Trophoblast cell (in vitro differentiated cells and primary cell): ENCODE measurements around the gene TACC2.
A peak's percentile ranks its signal among the peaks of the same experiment; 100 is the strongest.

Source experiments
- DNase-seq, 2 donors: peaks; one replicate each; pipeline ENCODE4 v3.0.0-alpha.2; 2016
- H2AFZ ChIP-seq: 2 replicates; pipeline ENCODE4 v1.6.1; 2013; ENCODE audit warnings: low read length, moderate library complexity, mild to moderate bottlenecking; ENCODE audit not compliant: insufficient read depth, poor library complexity
- H2AK5ac ChIP-seq: 2 replicates; pipeline ENCODE4 v1.6.1; 2013; ENCODE audit warnings: mild to moderate bottlenecking, low read length
- H2BK120ac ChIP-seq: 2 replicates; pipeline ENCODE4 v1.6.1; 2013; ENCODE audit warnings: low read length, mild to moderate bottlenecking, moderate library complexity; ENCODE audit not compliant: insufficient read depth, poor library complexity
- H2BK12ac ChIP-seq: 2 replicates; pipeline ENCODE4 v1.6.1; 2013; ENCODE audit warnings: mild to moderate bottlenecking, low read length, moderate library complexity
- H2BK5ac ChIP-seq: 2 replicates; pipeline ENCODE4 v1.6.1; 2013; ENCODE audit warnings: low read length, low read depth, moderate library complexity, mild to moderate bottlenecking; ENCODE audit not compliant: poor library complexity
- H3K14ac ChIP-seq: 2 replicates; pipeline ENCODE4 v1.6.1; 2013; ENCODE audit warnings: mild to moderate bottlenecking, low read length
- H3K18ac ChIP-seq: 2 replicates; pipeline ENCODE4 v1.6.1; 2013; ENCODE audit warnings: mild to moderate bottlenecking, low read length
- H3K23ac ChIP-seq: 2 replicates; pipeline ENCODE4 v1.6.1; 2013; ENCODE audit warnings: low read length
- H3K27ac ChIP-seq: 2 replicates; pipeline ENCODE4 v1.5.1; 2013; ENCODE audit warnings: low read depth, mild to moderate bottlenecking, inconsistent platforms, low read length, moderate library complexity
- H3K27me3 ChIP-seq: 2 replicates; pipeline ENCODE4 v1.6.1; 2013; ENCODE audit warnings: inconsistent platforms, mild to moderate bottlenecking, low read length, moderate library complexity; ENCODE audit not compliant: insufficient read depth
- H3K36me3 ChIP-seq, 2 experiments: 1 replicate in 1 of 2; 2 replicates in 1 of 2; pipeline ENCODE4 v1.6.1; 2013; ENCODE audit warnings: low read length in 2 of 2, mild to moderate bottlenecking in 2 of 2, moderate library complexity in 1 of 2; ENCODE audit not compliant: insufficient read depth in 2 of 2, control insufficient read depth in 1 of 2
- H3K4ac ChIP-seq: 2 replicates; pipeline ENCODE4 v1.6.1; 2013; ENCODE audit warnings: low read depth, mild to moderate bottlenecking, low read length, moderate library complexity
- H3K4me1 ChIP-seq, 2 experiments: 1 replicate in 1 of 2; 2 replicates in 1 of 2; pipeline ENCODE4 v1.6.1; 2013; ENCODE audit warnings: low read length in 2 of 2, mild to moderate bottlenecking in 2 of 2, moderate library complexity in 1 of 2; ENCODE audit not compliant: insufficient read depth in 2 of 2, control insufficient read depth in 1 of 2
- H3K4me2 ChIP-seq: 2 replicates; pipeline ENCODE4 v1.6.1; 2013; ENCODE audit warnings: inconsistent platforms, mild to moderate bottlenecking, low read length, moderate library complexity
- H3K4me3 ChIP-seq: 2 replicates; pipeline ENCODE4 v1.5.1; 2013; ENCODE audit warnings: mild to moderate bottlenecking, low read depth, low read length, inconsistent platforms
- H3K79me1 ChIP-seq: one replicate; pipeline ENCODE4 v1.6.1; 2013; ENCODE audit warnings: low read length
- H3K79me2 ChIP-seq: 2 replicates; pipeline ENCODE4 v1.6.1; 2013; ENCODE audit warnings: low read length, mild to moderate bottlenecking; ENCODE audit not compliant: control insufficient read depth, insufficient read depth, poor library complexity
- H3K9ac ChIP-seq: 2 replicates; pipeline ENCODE4 v1.6.1; 2013; ENCODE audit warnings: mild to moderate bottlenecking, low read length
- H3K9me3 ChIP-seq: 2 replicates; pipeline ENCODE4 v1.6.1; 2013; ENCODE audit warnings: low read depth, mild to moderate bottlenecking, control low read depth, inconsistent platforms, low read length; ENCODE audit not compliant: insufficient read depth
- H4K12ac ChIP-seq: 2 replicates; pipeline ENCODE4 v1.6.1; 2013; ENCODE audit warnings: low read depth, mild to moderate bottlenecking, low read length, moderate library complexity
- H4K8ac ChIP-seq: 2 replicates; pipeline ENCODE4 v1.6.1; 2013; ENCODE audit warnings: low read depth, mild to moderate bottlenecking, low read length, moderate library complexity
- H4K91ac ChIP-seq: one replicate; pipeline ENCODE4 v1.6.1; 2013; ENCODE audit warnings: low read depth, mild to moderate bottlenecking, low read length, moderate library complexity
- WGBS: extraction: QIAGEN DNeasy Blood & Tissue Kit; methylation state at CpG from one replicate; pipeline ENCODE4 v1.1.7; 2013; ENCODE audit warnings: missing lambda C conversion rate; ENCODE audit not compliant: insufficient read length, insufficient coverage; ENCODE audit errors: extremely low coverage; 5-methylcytosine and 5-hydroxymethylcytosine counted together

Gene TACC2

DNA sequence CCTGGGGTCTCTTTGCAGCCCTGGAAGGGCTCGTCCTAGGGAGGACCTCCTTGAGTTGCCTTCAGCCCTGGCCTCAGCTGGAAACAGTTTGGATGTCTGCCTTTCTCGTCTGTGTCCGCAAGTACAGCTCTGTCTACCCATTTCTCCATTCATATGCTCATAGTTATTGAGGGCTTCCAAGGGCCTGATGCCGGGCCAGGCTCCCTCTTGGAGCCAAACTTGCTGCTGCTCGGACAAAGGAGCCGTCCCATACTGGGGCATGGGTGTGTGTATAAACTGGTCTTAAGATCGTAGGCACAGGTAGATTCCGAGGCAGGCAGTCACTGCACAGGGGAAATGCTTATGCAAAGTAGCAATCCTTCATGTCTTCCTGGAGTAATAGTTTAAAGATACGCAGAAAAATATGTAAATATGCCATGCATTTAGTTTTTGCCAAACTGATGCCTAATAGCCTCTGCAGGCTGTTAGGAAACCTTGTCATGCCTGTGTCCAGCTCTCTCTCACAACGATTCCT, 165.1 kb downstream of the TACC2 start:
- Histone ChIP-seq H2BK12ac (no peak overlapping the region), H4K91ac (no peak overlapping the region), H3K4me3 (no peak overlapping the region), H3K23ac (no peak overlapping the region), H4K8ac (no peak overlapping the region), H3K4me2 (no peak overlapping the region), H3K27ac (no peak overlapping the region), H3K9ac (no peak overlapping the region), H2BK120ac (no peak overlapping the region), H4K12ac (no peak overlapping the region), H3K27me3 (no peaks in the 10 kb centered on the region), H3K14ac (no peak overlapping the region), H3K9me3 (peaks cover 2% of the 10 kb centered on the region), H3K79me1 (no peaks in the 10 kb centered on the region), H3K4me1 (no peaks in the 10 kb centered on the region), H3K79me2 (no peaks in the 10 kb centered on the region), H2BK5ac (no peak overlapping the region), H3K18ac (no peak overlapping the region), H3K4ac (no peak overlapping the region), H2AK5ac (no peak overlapping the region), H2AFZ (no peak overlapping the region), H3K36me3 (no peaks in the 10 kb centered on the region)
- DNase-seq: peak in 1 of 2 donors; percentile 28
- WGBS: no CpG with 5 or more reads among the region's 10 CpGs

DNA sequence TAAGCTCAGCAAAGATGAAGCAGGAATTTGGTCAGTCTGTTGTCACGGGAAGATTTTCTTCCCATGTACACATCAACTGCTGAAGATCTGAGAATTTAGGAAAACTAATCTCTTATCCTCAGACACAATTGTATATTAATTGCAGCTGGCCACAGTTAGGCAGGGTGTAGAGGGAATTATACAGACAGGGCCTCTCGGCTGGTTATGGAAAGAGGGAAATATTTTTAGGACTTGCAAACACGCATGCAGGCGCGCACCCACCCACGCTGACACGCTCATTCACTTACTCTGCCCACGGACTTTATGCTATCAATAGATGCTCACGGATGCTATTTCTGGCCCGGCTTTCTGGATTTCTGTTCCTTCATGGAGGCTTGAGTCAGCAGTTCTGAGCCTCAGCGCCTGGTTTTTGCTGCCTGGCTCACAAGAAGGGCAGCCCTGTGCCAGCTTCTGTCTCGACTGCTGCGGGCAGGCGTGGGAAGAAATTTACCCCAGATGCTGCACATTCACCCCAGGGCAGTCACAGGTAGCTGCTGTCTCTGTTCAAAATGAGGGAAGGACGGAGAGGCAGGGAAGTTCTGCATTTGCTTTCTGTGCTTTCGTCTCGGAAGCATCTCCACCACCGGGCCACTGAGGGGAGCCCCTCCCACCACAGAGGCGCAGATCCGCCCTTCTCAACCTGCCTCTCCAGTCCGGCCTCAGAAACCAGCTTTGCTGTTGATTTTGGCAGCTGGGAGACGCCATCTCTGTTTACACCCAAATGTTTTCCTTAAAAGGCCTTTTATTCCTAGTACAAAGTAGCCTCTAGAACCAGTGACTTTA, 165.8 kb downstream of the TACC2 start:
- H3K4ac ChIP-seq: no peak overlapping the region
- H4K91ac ChIP-seq: no peak overlapping the region
- no peak for DNase-seq
- no peaks in the 10 kb centered on the region for H3K79me2 ChIP-seq
- H3K36me3 ChIP-seq: no peaks in the 10 kb centered on the region
- H3K4me3 ChIP-seq: no peak overlapping the region
- H2AFZ ChIP-seq: no peak overlapping the region
- H4K12ac ChIP-seq: no peak overlapping the region
- H3K27ac ChIP-seq: no peak overlapping the region
- H3K18ac ChIP-seq: no peak overlapping the region
- no peaks in the 10 kb centered on the region for H3K4me1 ChIP-seq
- no CpG with 5 or more reads among the region's 22 CpGs for WGBS
- H2AK5ac ChIP-seq: no peak overlapping the region
- H2BK5ac ChIP-seq: no peak overlapping the region
- no peak overlapping the region for H3K9ac ChIP-seq
- no peaks in the 10 kb centered on the region for H3K79me1 ChIP-seq
- no peak overlapping the region for H3K14ac ChIP-seq
- no peak overlapping the region for H2BK120ac ChIP-seq
- no peak overlapping the region for H3K4me2 ChIP-seq
- H3K23ac ChIP-seq: no peak overlapping the region
- H2BK12ac ChIP-seq: no peak overlapping the region
- peaks cover 2% of the 10 kb centered on the region for H3K9me3 ChIP-seq
- H4K8ac ChIP-seq: no peak overlapping the region
- H3K27me3 ChIP-seq: no peaks in the 10 kb centered on the region

DNA sequence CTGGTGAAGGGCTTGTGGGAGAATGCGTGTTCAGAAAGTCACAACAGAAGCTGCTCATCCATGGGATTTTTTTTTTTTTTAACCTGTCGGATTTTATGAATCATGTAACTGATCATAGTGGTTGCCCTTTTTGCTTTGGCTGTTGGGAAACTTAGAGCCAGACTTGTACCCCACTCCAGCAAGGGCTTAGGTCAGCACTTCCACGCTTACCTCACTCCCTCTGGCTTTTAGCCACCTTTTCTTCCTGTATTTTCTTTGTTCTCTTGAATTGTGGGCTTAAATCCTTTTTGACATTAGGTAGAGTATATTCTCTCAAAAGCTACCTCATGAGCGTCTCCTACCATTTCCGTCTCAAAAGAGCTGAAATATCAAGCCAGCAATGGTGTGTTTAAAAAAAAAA, 168.5 kb downstream of the TACC2 start:
- Histone ChIP-seq H4K91ac (no peak overlapping the region), H3K27ac (no peak overlapping the region), H4K8ac (no peak overlapping the region), H3K23ac (no peak overlapping the region), H2BK5ac (no peak overlapping the region), H3K79me2 (no peaks in the 10 kb centered on the region), H3K9ac (no peak overlapping the region), H3K79me1 (no peaks in the 10 kb centered on the region), H2BK120ac (no peak overlapping the region), H2AFZ (no peak overlapping the region), H2BK12ac (no peak overlapping the region), H3K36me3 (no peaks in the 10 kb centered on the region), H3K4me1 (no peaks in the 10 kb centered on the region), H3K27me3 (no peaks in the 10 kb centered on the region), H3K9me3 (peaks cover under 1% of the 10 kb centered on the region), H3K18ac (no peak overlapping the region), H3K4me3 (no peak overlapping the region), H4K12ac (no peak overlapping the region), H3K4ac (no peak overlapping the region), H3K4me2 (no peak overlapping the region), H3K14ac (no peak overlapping the region), H2AK5ac (no peak overlapping the region)
- no CpG with 5 or more reads among the region's 5 CpGs for WGBS
- DNase-seq: no peak

DNA sequence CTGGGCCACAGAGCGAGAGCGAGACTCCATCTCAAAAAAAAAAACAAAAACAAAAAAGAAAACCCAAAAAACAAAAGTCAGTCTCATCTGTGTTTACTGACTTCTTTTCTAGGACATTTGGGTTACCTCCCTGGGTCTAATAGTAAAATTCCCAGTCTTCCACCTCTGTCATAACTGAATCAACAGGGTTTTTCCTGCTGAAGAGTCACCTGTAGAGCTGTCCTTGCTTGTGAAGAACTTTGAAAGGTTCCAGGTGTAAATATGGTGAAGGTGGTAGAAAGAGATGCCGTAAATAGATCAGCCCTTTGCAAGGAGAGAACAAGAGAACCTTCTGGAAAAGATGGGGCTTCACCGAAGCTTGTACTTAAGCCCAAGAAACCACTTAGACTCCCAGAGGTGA, 169.4 kb downstream of the TACC2 start:
- no peak overlapping the region for H2BK5ac ChIP-seq
- no peak overlapping the region for H3K4me2 ChIP-seq
- no peak overlapping the region for H3K27ac ChIP-seq
- H2BK12ac ChIP-seq: no peak overlapping the region
- H3K4me3 ChIP-seq: no peak overlapping the region
- WGBS: no CpG with 5 or more reads among the region's 4 CpGs
- H3K79me2 ChIP-seq: no peaks in the 10 kb centered on the region
- no peak overlapping the region for H3K14ac ChIP-seq
- no peak overlapping the region for H4K12ac ChIP-seq
- H3K9ac ChIP-seq: no peak overlapping the region
- no peak overlapping the region for H3K4ac ChIP-seq
- no peak overlapping the region for H2AK5ac ChIP-seq
- DNase-seq: no peak
- H3K4me1 ChIP-seq: peaks cover 4 to 9% of the 10 kb centered on the region in 2 experiments
- no peak overlapping the region for H4K8ac ChIP-seq
- H3K23ac ChIP-seq: no peak overlapping the region
- peaks cover under 1% of the 10 kb centered on the region for H3K27me3 ChIP-seq
- no peak overlapping the region for H4K91ac ChIP-seq
- H3K18ac ChIP-seq: no peak overlapping the region
- H2BK120ac ChIP-seq: no peak overlapping the region
- no peaks in the 10 kb centered on the region for H3K79me1 ChIP-seq
- no peaks in the 10 kb centered on the region for H3K9me3 ChIP-seq
- no peaks in the 10 kb centered on the region for H3K36me3 ChIP-seq
- no peak overlapping the region for H2AFZ ChIP-seq
